Mesendoderm (in vitro differentiated cells): Measurements from ENCODE around the gene PROK1.

ENCODE experiments used
- DNase-seq: peaks from one replicate; pipeline ENCODE4 v3.0.0; 2013
- H2AK5ac ChIP-seq: 2 replicates; pipeline ENCODE4 v1.6.1; 2013; ENCODE audit warnings: low read length, inconsistent platforms
- H2BK120ac ChIP-seq: 2 replicates; pipeline ENCODE4 v1.6.1; 2013; ENCODE audit warnings: low read depth, mild to moderate bottlenecking, low read length, moderate library complexity, mixed read lengths
- H2BK15ac ChIP-seq: replicated peaks from 2 replicates; pipeline ENCODE4 v1.6.1; 2013; ENCODE audit warnings: low read depth, mild to moderate bottlenecking, moderate library complexity
- H2BK5ac ChIP-seq: 2 replicates; pipeline ENCODE4 v1.6.1; 2013; ENCODE audit warnings: low read length, inconsistent platforms
- H3K18ac ChIP-seq: 2 replicates; pipeline ENCODE4 v1.6.1; 2013; ENCODE audit warnings: mild to moderate bottlenecking, low read length, mixed read lengths
- H3K23ac ChIP-seq: one replicate; pipeline ENCODE4 v1.6.1; 2013; ENCODE audit warnings: low read length
- H3K27ac ChIP-seq: 2 replicates; pipeline ENCODE4 v1.5.1; 2013; ENCODE audit warnings: low read depth, mild to moderate bottlenecking, inconsistent platforms, low read length, moderate library complexity
- H3K27me3 ChIP-seq: 2 replicates; pipeline ENCODE4 v1.6.1; 2013; ENCODE audit warnings: low read length, control low read depth, mild to moderate bottlenecking, inconsistent platforms; ENCODE audit not compliant: insufficient read depth, poor library complexity
- H3K36me3 ChIP-seq: 2 replicates; pipeline ENCODE4 v1.6.1; 2013; ENCODE audit warnings: low read length, inconsistent platforms; ENCODE audit not compliant: control insufficient read depth, insufficient read depth
- H3K4ac ChIP-seq: one replicate; pipeline ENCODE4 v1.6.1; 2013; ENCODE audit warnings: low read depth, mild to moderate bottlenecking, low read length, moderate library complexity
- H3K4me1 ChIP-seq: 2 replicates; pipeline ENCODE4 v1.6.1; 2013; ENCODE audit warnings: low read depth, low read length, inconsistent platforms; ENCODE audit not compliant: control insufficient read depth
- H3K4me2 ChIP-seq: 2 replicates; pipeline ENCODE4 v1.6.1; 2013; ENCODE audit warnings: low read length
- H3K4me3 ChIP-seq: 2 replicates; pipeline ENCODE4 v1.5.1; 2013; ENCODE audit warnings: mild to moderate bottlenecking, low read length
- H3K56ac ChIP-seq: one replicate; pipeline ENCODE4 v1.6.1; 2013; ENCODE audit warnings: low read length
- H3K79me1 ChIP-seq: 2 replicates; pipeline ENCODE4 v1.6.1; 2013; ENCODE audit warnings: low read length, inconsistent platforms
- H3K79me2 ChIP-seq: 2 replicates; pipeline ENCODE4 v1.6.1; 2013; ENCODE audit warnings: mild to moderate bottlenecking, low read length; ENCODE audit not compliant: control insufficient read depth, insufficient read depth
- H3K9ac ChIP-seq: 2 replicates; pipeline ENCODE4 v1.6.1; 2013; ENCODE audit warnings: low read length, inconsistent platforms
- H4K5ac ChIP-seq: one replicate; pipeline ENCODE4 v1.6.1; 2013; ENCODE audit warnings: low read length
- H4K8ac ChIP-seq: one replicate; pipeline ENCODE4 v1.6.1; 2013; ENCODE audit warnings: low read depth, mild to moderate bottlenecking, control low read depth, low read length, moderate library complexity
- WGBS: extraction: QIAGEN DNeasy Blood & Tissue Kit; methylation state at CpG from one replicate; pipeline ENCODE4 v1.1.7; 2013; ENCODE audit warnings: low lambda C conversion rate, missing lambda C conversion rate; ENCODE audit not compliant: insufficient coverage; ENCODE audit errors: extremely low coverage; 5-methylcytosine and 5-hydroxymethylcytosine counted together

PROK1 gene

DNA sequence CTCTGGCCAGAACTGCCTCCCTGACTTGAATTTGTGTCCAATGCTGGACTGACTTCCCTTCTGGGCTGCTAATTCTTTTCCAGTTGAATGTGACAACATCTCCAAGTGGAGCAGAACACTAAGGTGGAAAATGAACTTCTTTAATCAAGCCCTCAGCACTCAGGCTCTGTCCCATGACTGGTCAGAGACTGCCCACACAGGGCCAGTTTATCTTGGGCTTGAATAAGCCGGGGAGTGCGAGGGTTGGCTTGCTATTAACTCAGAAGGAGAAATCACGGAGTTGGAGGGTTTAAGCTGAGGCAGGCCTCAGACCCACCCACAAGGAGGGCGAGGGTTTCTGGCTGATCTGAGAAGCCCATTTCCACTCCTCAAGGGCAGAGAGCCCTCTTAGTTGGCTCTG lies 55.6 kb downstream of the PROK1 start:
- no peak overlapping the region for H2AK5ac ChIP-seq
- no peak overlapping the region for H4K8ac ChIP-seq
- H3K56ac ChIP-seq, result no peak overlapping the region
- no peaks in the 10 kb centered on the region for H3K79me1 ChIP-seq
- no peak overlapping the region for H3K23ac ChIP-seq
- H3K4ac ChIP-seq, result no peak overlapping the region
- H3K27ac ChIP-seq, result no peak overlapping the region
- no peak overlapping the region for H4K5ac ChIP-seq
- no peak overlapping the region for H2BK120ac ChIP-seq
- DNase-seq, result no peak
- H3K79me2 ChIP-seq, result no peaks in the 10 kb centered on the region
- peaks cover 9% of the 10 kb centered on the region for H3K4me1 ChIP-seq
- H3K36me3 ChIP-seq, result no peaks in the 10 kb centered on the region
- H3K27me3 ChIP-seq, result no peaks in the 10 kb centered on the region
- H3K18ac ChIP-seq, result no peak overlapping the region
- no peak overlapping the region for H2BK15ac ChIP-seq
- no peak overlapping the region for H3K9ac ChIP-seq
- no CpG with 5 or more reads among the region's 4 CpGs for WGBS
- no peak overlapping the region for H3K4me3 ChIP-seq
- no peak overlapping the region for H3K4me2 ChIP-seq
- H2BK5ac ChIP-seq, result no peak overlapping the region
